Ascending aorta (tissue), 2 donors: ENCODE results near the gene PRXL2A. TPM values are rescaled to one million over a fixed set of nuclear protein-coding genes. Genes with fewer than 3 reads are reported as not detected.

Source experiments
- DNase-seq, 2 donors: peaks; one replicate each; pipeline ENCODE4 v3.0.0-alpha.2; 2019; ENCODE audit warnings: low spot score in 2 of 2
- H3K27ac ChIP-seq, 2 donors: fragments of 200-600 bp; sonication (generic); one replicate each; pipeline ENCODE4 v1.5.1; 2016 to 2017; ENCODE audit warnings: mild to moderate bottlenecking in 1 of 2
- H3K27me3 ChIP-seq: fragments of 200-600 bp; sonication (generic); one replicate; pipeline ENCODE4 v1.5.1; 2017
- H3K36me3 ChIP-seq, 2 donors: fragments of 200-600 bp; sonication (generic); one replicate each; pipeline ENCODE4 v1.5.1; 2016
- H3K4me1 ChIP-seq, 2 donors: fragments of 200-600 bp; sonication (generic); one replicate each; pipeline ENCODE4 v1.5.1; 2016 to 2017; ENCODE audit warnings: mild to moderate bottlenecking in 1 of 2
- H3K4me3 ChIP-seq, 2 donors: fragments of 200-600 bp; sonication (generic); one replicate each; pipeline ENCODE4 v1.5.1; 2016 to 2017; ENCODE audit warnings: mild to moderate bottlenecking in 1 of 2
- H3K9me3 ChIP-seq, 2 donors: fragments of 200-600 bp; sonication (generic); one replicate each; pipeline ENCODE4 v1.5.1; 2016
- intact Hi-C: fragments of 100-400 bp; cut with DNase I; formaldehyde crosslinking; loops from one replicate; pipeline ENCODE4 v1.15.1; 2023
- total RNA-seq: library from RNA; depleted of rRNA; stranded (reverse); fragments of >200 nt; gene quantifications from one replicate; pipeline ENCODE4 v1.1.0, GENCODE V29; 2016
- TF ChIP-seq, protein P1 (sequence below), 3 experiments: fragments of 200-600 bp in 2 of 3; fragments of 450-650 bp in 1 of 3; sonication (generic) in 2 of 3; IDR thresholded peaks; one replicate each; pipeline ENCODE4 v1.5.1; 2016 to 2019; ENCODE audit warnings: antibody characterized with exemption in 3 of 3, mild to moderate bottlenecking in 1 of 3, moderate library complexity in 1 of 3

The PRXL2A gene
- total RNA-seq, 1 donor from 2014 or later, result 22.7 TPM

DNA sequence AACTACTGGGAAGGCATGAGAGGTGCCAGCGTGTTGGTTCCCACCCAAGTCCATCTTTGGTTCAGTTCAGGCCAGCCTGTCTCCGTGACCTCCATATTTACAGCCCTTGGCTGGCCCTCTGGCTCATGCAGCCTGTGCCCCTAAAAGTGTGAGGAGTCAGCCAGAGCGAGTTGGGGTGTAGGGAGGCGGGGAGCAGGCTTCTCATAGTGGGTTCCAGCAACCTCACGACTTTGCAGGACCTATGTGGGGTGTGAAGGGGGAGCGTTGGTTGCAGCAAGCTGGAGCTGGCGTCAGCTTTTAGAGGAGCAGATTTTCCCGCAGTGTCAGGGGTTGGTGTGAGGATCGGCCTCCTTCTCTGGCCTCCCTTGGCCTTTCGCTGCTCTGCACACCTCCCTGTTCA is 55.5 kb downstream of the PRXL2A start:
- DNase-seq, result no peak
- Histone ChIP-seq H3K36me3 (no peaks in the 10 kb centered on the region), H3K4me1 (peaks cover 23 to 48% of the 10 kb centered on the region in 2 donors), H3K27me3 (no peaks in the 10 kb centered on the region), H3K4me3 (no peak overlapping the region), H3K9me3 (no peaks in the 10 kb centered on the region), H3K27ac (peak overlapping the region; percentile 29 to 46)
- intact Hi-C loops, result no loop called here
- TF ChIP-seq, protein P1, sequence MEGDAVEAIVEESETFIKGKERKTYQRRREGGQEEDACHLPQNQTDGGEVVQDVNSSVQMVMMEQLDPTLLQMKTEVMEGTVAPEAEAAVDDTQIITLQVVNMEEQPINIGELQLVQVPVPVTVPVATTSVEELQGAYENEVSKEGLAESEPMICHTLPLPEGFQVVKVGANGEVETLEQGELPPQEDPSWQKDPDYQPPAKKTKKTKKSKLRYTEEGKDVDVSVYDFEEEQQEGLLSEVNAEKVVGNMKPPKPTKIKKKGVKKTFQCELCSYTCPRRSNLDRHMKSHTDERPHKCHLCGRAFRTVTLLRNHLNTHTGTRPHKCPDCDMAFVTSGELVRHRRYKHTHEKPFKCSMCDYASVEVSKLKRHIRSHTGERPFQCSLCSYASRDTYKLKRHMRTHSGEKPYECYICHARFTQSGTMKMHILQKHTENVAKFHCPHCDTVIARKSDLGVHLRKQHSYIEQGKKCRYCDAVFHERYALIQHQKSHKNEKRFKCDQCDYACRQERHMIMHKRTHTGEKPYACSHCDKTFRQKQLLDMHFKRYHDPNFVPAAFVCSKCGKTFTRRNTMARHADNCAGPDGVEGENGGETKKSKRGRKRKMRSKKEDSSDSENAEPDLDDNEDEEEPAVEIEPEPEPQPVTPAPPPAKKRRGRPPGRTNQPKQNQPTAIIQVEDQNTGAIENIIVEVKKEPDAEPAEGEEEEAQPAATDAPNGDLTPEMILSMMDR (IDR thresholded peaks at IDR 0.05), result no peak

DNA sequence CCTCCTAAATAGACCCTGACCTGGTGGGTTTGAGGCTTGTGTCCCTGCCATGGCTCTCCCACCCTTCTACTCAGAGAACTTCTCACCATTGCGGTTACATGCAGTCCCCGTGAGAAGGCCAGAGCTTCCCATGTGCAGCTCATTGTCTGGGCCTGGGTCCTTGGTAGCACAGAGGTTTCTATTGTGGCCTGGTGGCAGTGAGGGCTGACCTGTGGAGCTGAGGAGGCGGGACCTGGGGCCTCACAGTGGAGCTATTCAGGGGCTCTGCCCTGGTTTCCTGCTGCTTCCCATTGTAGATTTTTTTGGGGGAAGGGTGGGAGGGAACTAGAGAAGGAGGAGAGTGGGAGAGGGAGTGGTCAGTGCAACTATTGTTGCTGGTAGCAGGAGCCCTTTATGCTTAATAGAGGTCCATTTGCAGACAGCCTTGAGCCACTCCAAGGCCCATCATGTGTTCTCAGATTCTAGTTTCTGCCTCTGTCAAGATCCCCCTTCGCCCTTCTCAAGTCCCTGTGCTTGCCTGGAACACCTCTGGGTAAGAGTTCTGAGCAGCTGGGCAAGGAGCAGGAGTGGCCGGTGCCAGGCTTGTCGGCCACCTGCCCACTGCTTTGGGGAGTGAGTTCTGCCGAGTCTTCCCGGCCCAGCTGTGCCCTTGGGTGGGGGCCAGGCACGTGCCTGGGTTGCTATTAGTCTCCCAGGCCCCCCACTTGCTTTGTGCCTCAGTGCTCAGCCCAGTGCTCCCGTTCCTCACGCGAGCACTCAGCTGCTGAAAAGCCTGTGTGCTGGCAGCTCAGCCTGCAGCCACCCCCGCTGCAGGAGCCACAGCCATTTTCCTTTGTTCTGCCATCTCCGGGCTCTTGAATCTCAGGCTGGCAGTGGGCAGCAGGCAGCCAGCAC is 56.5 kb downstream of the PRXL2A start:
- H3K27ac ChIP-seq, result peak overlapping the region; percentile 29 to 55
- no peaks in the 10 kb centered on the region for H3K27me3 ChIP-seq
- no peaks in the 10 kb centered on the region for H3K9me3 ChIP-seq
- H3K4me1 ChIP-seq, result peaks cover 23 to 43% of the 10 kb centered on the region in 2 donors
- DNase-seq, result no peak
- TF ChIP-seq, protein P1 (IDR thresholded peaks at IDR 0.05), result no peak
- H3K36me3 ChIP-seq, result peaks cover 0 to under 1% of the 10 kb centered on the region in 2 donors
- peak overlapping the region in 1 of 2 donors; percentile 30 for H3K4me3 ChIP-seq
- intact Hi-C loops, result no loop called here

DNA sequence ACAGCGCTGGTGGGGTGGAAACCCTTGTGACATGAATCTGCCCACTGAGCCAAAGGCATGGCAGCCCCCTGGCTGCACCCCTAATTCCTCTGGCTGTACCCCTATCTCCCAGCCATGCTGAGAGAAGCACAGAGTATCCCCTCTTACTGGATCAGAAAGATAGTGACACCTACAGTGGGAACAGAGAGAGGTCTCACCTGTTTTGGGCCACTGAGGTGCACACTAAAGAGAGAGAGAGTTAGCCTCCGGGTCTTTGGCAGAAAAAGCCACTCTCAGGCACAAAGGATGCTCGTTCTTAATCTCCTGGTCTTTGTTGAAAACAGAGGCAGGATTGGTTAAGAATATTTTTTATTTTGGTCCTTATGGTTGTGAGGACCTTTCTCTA is 57.1 kb downstream of the PRXL2A start:
- Histone ChIP-seq H3K27ac (peak overlapping the region; percentile 24 to 55), H3K4me3 (peak overlapping the region in 1 of 2 donors; percentile 30)
- intact Hi-C loops, result no loop called here

DNA sequence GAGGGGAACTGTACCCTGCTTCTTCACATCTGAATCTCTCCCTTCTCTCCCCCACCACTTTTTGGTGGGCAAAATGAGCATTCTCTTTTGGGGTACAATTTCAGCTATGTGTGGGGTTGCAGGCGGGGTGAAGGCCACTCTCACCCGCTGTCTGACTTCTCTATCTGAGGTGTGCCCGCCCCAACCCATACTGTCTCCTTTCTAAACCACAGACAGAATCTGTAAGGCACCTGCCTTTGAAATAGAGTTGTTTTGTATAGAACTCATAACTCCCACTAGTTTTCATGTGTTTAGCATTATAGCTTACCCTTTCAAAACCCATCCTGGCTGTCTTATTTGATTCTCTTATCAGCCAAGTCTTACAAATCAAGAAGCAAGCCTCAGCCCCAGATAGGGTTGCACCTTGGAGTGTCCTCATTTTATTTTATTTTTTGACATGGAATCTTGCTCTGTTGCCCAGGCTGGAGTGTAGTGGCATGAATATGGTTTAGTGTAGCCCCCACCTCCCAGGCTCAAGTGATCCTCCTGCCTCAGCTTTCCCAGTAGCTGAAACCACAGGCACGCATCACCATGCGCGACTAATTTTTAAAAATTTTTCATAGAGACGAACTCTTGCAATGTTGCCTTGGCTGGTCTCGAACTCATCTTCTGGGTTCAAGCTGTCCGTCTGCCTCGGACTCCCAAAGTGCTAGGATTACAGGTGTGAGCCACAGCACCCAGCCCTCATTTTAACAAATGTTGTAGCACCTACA is 57.7 kb downstream of the PRXL2A start:
- intact Hi-C loops, result no loop called here
- Histone ChIP-seq H3K27ac (peak overlapping the region; percentile 1 to 24), H3K4me3 (no peak overlapping the region), H3K9me3 (no peaks in the 10 kb centered on the region), H3K36me3 (peaks cover 0 to 12% of the 10 kb centered on the region in 2 donors), H3K4me1 (peaks cover 23 to 38% of the 10 kb centered on the region in 2 donors), H3K27me3 (no peaks in the 10 kb centered on the region)
- TF ChIP-seq, protein P1 (IDR thresholded peaks at IDR 0.05), result no peak
- no peak for DNase-seq

More for the DNA sequence above, 57.1 kb downstream of the PRXL2A start:
- TF ChIP-seq, protein P1 (IDR thresholded peaks at IDR 0.05), result no peak
- Histone ChIP-seq H3K9me3 (no peaks in the 10 kb centered on the region), H3K36me3 (peaks cover 0 to 7% of the 10 kb centered on the region in 2 donors), H3K27me3 (no peaks in the 10 kb centered on the region), H3K4me1 (peaks cover 23 to 40% of the 10 kb centered on the region in 2 donors)
- DNase-seq, result no peak

DNA sequence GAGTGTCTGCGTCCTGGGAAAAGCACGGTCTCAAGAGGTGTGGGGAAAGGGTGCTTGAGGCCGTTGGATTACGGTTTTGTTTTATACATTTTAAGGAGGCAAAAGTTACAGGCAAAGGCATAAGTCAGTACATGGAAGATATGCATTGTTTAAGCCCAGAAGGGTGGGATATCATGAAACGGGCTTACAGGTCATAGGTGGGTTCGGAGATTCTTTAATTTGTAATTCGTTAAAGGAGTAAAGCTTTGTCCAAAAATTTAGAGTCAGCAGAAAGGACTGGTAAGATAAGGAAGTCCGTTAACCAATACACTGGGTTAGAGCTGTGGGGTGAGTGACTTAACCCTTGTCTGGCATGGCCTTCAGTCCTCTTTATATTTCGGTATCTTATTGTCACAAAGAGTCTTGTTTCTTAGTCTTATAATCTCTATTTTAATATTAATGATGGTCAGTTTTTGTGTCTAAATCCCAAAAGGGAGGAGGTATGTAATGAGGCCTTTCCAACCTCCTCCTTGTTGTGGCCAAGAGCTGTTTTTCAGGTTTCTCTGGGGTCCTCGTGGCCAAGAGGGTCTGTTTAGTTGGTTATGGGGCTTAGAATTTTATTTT is 58.5 kb downstream of the PRXL2A start:
- H3K9me3 ChIP-seq, result no peaks in the 10 kb centered on the region
- H3K4me3 ChIP-seq, result no peak overlapping the region
- TF ChIP-seq, protein P1 (IDR thresholded peaks at IDR 0.05), result no peak
- H3K27me3 ChIP-seq, result no peaks in the 10 kb centered on the region
- intact Hi-C loops, result no loop called here
- H3K27ac ChIP-seq, result peak overlapping the region in 1 of 2 donors; percentile 43
- DNase-seq, result no peak
- peaks cover 0 to 15% of the 10 kb centered on the region in 2 donors for H3K36me3 ChIP-seq
- H3K4me1 ChIP-seq, result peaks cover 19 to 31% of the 10 kb centered on the region in 2 donors
